ENCODE measurements around the gene ESRRB. TPM values are rescaled to one million over a fixed set of nuclear protein-coding genes. Genes with fewer than 3 reads are reported as not detected.

Gene ESRRB
- total RNA-seq, 3 donors from 2014 or later, result 0.16 to 0.44 TPM; not detected in 1

DNA sequence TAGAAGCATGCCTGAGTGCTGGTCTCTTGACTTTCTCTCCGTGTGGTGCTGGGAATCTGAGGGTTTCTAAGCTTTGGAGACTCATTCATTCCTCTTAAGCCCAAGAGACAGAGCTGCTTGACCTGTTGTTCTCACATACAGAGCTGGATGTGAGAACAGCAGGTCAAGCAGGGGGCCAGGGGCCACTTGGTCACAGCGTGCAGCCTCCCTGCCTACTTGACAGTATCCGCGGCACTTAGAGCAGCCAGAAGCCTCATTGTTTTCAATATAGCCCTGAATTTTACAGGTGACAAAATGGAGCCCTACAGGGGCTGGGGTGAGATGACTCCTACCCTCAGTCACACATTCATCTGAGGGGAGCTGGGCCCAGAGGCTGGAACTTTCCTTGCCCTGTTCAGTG is 88.9 kb downstream of the ESRRB start:
- Histone ChIP-seq H3K27me3 (no peaks in the 10 kb centered on the region), H3K4me3 (no peak overlapping the region), H3K4me1 (no peaks in the 10 kb centered on the region), H3K36me3 (no peaks in the 10 kb centered on the region), H3K9me3 (no peaks in the 10 kb centered on the region), H3K27ac (no peak overlapping the region)
- DNase-seq (ENCODE audit: low spot score in 2 of 2), result no peak
- TF ChIP-seq, protein P1, sequence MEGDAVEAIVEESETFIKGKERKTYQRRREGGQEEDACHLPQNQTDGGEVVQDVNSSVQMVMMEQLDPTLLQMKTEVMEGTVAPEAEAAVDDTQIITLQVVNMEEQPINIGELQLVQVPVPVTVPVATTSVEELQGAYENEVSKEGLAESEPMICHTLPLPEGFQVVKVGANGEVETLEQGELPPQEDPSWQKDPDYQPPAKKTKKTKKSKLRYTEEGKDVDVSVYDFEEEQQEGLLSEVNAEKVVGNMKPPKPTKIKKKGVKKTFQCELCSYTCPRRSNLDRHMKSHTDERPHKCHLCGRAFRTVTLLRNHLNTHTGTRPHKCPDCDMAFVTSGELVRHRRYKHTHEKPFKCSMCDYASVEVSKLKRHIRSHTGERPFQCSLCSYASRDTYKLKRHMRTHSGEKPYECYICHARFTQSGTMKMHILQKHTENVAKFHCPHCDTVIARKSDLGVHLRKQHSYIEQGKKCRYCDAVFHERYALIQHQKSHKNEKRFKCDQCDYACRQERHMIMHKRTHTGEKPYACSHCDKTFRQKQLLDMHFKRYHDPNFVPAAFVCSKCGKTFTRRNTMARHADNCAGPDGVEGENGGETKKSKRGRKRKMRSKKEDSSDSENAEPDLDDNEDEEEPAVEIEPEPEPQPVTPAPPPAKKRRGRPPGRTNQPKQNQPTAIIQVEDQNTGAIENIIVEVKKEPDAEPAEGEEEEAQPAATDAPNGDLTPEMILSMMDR (IDR thresholded peaks at IDR 0.05), result no peak
- no peak for TF ChIP-seq POLR2AphosphoS5 (IDR thresholded peaks at IDR 0.05)
- no peak for TF ChIP-seq POLR2A (IDR thresholded peaks at IDR 0.05)
- intact Hi-C loops (cut with DNase I; ENCODE audit: low total_unique reads), result no loop called here

DNA sequence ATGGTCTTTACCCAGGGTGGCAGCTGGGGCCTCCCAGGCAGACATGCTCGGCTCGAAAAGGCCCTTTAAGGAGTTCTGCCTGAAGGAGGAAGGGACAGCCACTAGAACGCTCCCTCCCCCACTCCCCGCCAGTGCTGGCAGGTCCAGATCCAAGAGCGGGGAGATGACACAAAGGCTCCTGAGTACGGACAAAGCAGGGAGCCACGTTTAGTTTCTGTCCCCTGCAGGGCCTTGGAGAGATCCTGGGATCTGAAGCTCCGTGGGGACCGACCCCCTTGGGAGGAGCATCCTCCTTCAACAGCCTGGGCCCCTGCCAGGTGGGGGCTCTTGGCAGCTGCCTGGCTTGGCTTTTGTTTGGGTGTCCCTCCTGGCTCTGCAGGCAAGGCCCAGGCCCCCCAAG is 89.7 kb downstream of the ESRRB start:
- TF ChIP-seq POLR2A (IDR thresholded peaks at IDR 0.05) (no peak), POLR2AphosphoS5 (IDR thresholded peaks at IDR 0.05) (no peak)
- TF ChIP-seq, protein P1 (IDR thresholded peaks at IDR 0.05), result no peak
- intact Hi-C loops (cut with DNase I; ENCODE audit: low total_unique reads), result no loop called here
- no peak overlapping the region for H3K4me3 ChIP-seq
- H3K4me1 ChIP-seq, result no peaks in the 10 kb centered on the region
- DNase-seq (ENCODE audit: low spot score in 2 of 2), result no peak
- H3K27ac ChIP-seq, result no peak overlapping the region
- no peaks in the 10 kb centered on the region for H3K9me3 ChIP-seq
- no peaks in the 10 kb centered on the region for H3K27me3 ChIP-seq
- H3K36me3 ChIP-seq, result no peaks in the 10 kb centered on the region

DNA sequence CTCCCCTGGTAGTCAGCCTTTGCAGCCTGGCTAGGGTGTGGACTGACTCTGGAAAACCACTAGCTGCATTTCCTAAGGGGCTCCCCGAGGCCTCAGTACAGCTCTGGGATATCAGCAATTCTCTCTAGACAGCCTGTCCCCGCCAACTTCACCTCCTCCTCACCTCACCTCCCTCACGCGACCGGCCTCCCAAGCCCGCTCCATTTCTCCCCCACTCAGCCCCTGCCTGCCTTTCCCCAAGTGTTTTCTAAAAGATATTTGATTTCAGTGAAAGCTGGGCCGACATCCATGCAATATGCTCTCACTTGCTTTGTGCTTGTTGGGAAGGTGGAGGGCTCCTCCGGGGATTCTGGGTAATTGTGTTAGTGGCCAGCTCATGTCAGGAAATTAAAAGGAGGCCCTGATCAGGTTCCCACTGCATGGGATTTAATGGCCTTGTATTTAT is 91.8 kb downstream of the ESRRB start:
- H3K27ac ChIP-seq, result no peak overlapping the region
- no peaks in the 10 kb centered on the region for H3K4me1 ChIP-seq
- H3K36me3 ChIP-seq, result no peaks in the 10 kb centered on the region
- no peak for TF ChIP-seq POLR2AphosphoS5 (IDR thresholded peaks at IDR 0.05)
- no peak for TF ChIP-seq POLR2A (IDR thresholded peaks at IDR 0.05)
- TF ChIP-seq, protein P1 (IDR thresholded peaks at IDR 0.05), result no peak
- H3K9me3 ChIP-seq, result no peaks in the 10 kb centered on the region
- no peaks in the 10 kb centered on the region for H3K27me3 ChIP-seq
- intact Hi-C loops (cut with DNase I; ENCODE audit: low total_unique reads), result no loop called here
- no peak overlapping the region for H3K4me3 ChIP-seq
- no peak for DNase-seq (ENCODE audit: low spot score in 2 of 2)

DNA sequence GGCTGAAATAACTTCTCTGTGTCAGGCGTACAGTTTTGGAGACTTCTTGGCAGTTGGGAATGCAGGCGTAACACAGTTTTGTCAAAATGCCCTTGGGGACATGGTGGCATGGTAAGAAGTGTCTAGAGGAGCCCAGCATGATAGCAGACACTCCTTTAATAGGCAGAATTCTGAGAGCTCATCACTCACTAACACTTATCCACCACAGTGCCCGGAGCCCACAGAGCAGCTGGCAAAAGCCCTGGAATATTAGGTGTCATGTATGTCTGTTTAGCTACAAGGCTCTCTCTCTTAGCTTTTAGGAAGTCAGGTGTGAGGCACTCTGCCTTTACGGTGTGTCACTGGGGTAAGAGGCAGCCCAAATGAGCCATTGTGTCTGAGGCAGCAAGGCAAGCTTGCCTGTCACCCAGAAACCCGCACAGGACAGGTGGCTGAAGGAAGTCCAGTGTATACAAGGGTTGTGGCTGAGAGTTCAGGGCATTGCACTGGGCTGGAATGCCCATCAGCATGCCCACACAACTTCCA is 96.3 kb downstream of the ESRRB start:
- peaks cover 0 to 3% of the 10 kb centered on the region in 2 donors for H3K4me1 ChIP-seq
- no peak for DNase-seq (ENCODE audit: low spot score in 2 of 2)
- intact Hi-C loops (cut with DNase I; ENCODE audit: low total_unique reads), result no loop called here
- H3K36me3 ChIP-seq, result no peaks in the 10 kb centered on the region
- H3K27ac ChIP-seq, result no peak overlapping the region
- TF ChIP-seq POLR2AphosphoS5 (IDR thresholded peaks at IDR 0.05), result no peak
- TF ChIP-seq POLR2A (IDR thresholded peaks at IDR 0.05), result no peak
- TF ChIP-seq, protein P1 (IDR thresholded peaks at IDR 0.05), result no peak
- no peak overlapping the region for H3K4me3 ChIP-seq
- H3K9me3 ChIP-seq, result no peaks in the 10 kb centered on the region
- no peaks in the 10 kb centered on the region for H3K27me3 ChIP-seq

DNA sequence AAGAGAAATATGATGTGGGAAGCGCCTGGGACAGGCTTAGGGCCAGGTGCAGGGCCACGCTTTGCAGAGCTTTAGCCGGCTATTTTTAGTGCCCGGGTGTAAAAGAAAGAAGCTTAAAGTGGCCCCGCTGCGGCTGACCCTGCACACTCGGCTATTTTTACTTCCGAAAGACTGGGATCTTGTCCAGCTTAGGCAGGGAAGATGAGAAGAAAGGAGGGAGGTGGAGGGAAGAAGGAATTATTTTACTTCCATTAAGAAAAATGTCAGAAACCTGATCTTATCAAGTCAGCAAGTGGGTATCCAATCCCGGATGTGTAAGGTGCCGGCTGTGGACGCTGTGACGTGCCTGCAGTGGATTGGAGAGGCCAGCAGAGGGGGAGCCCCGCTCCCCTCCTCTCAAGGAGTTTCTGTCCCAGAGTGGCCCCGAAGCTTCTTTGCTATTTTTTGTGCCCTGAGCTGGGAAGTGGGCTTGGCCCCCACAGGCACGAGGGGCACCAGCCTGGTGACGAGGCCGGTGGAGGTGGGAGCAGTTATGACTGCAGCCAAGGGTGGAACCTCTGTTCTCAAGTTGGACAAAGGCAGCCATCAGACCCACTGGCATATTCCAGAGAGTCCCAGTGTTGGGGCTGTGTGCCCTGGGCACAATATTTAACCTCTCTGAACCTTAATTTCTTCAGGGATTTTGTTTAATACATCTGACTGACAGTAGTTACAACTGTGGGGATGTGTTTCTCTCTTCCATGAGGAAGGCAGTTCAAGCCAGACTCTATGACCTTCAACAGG is 97.7 kb downstream of the ESRRB start:
- no peak overlapping the region for H3K27ac ChIP-seq

More for the DNA sequence above, 97.7 kb downstream of the ESRRB start:
- intact Hi-C loops (cut with DNase I; ENCODE audit: low total_unique reads), result no loop called here
- Histone ChIP-seq H3K4me3 (peak overlapping the region; percentile 12 to 55 (median 15)), H3K4me1 (peaks cover 0 to 3% of the 10 kb centered on the region in 2 donors), H3K9me3 (no peaks in the 10 kb centered on the region), H3K36me3 (no peaks in the 10 kb centered on the region), H3K27me3 (no peaks in the 10 kb centered on the region)
- DNase-seq (ENCODE audit: low spot score in 2 of 2), result no peak
- TF ChIP-seq POLR2AphosphoS5 (IDR thresholded peaks at IDR 0.05) (no peak), POLR2A (IDR thresholded peaks at IDR 0.05) (no peak)
- TF ChIP-seq, protein P1 (IDR thresholded peaks at IDR 0.05), result no peak

All from breast epithelium (tissue), 4 donors.